Prostate gland (tissue), 2 donors: ENCODE results near the gene TFF1.

Source experiments
- CTCF ChIP-seq, 4 experiments: fragments of 200-600 bp in 2 of 4; fragments of 450-650 bp in 2 of 4; sonication (generic) in 2 of 4; IDR thresholded peaks; 1 replicate in 3 of 4; 2 replicates in 1 of 4; pipeline ENCODE4 v1.5.1; 2016 to 2019; ENCODE audit warnings: antibody characterized with exemption in 4 of 4, mild to moderate bottlenecking in 2 of 4, moderate library complexity in 2 of 4
- POLR2AphosphoS5 ChIP-seq: sonication (generic); formaldehyde crosslinking; IDR thresholded peaks from one replicate; pipeline ENCODE4 v1.6.1; 2017; ENCODE audit warnings: antibody characterized with exemption

DNA sequence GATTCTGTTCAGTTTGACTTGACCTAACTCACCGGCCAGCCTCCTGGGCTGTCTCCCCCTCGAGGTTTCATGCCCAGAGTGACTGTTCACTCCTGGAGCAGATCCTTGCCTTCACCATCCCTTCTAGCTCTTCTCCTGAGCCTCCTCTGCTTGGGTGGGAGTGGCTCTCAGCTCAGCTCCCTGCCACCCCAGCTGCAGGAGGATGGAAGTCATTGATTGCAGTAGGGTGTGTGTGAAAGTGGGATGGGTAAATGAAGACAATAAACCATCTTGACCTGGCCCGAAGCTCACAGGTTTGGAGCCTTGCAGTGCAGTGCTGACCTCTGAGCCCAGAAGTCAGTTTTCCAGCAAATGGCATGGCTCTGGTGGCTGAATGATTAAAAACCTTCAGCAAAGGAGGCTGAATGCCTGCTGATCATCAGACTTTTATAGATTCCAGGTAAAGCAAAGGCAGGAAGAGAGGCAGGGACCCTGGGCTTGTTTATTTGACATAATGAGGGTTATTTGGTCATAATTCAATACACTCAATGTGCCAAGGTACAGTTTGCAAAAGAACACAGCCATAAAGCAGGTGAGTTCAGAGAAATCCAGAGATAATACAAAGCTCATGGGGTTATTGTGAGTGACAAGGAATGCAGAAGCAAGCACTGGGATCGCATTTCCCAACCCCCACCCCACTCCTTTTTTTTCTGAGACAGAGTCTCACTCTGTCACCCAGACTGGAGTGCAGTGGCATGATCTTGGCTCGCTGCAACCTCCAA is 33.6 kb downstream of the TFF1 start:
- TF ChIP-seq CTCF (IDR thresholded peaks at IDR 0.05) (no peak), POLR2AphosphoS5 (no peak)
